Measurements from ENCODE around the gene CBLN1. TPM values are rescaled to one million over a fixed set of nuclear protein-coding genes. Genes with fewer than 3 reads are reported as not detected.

CBLN1 gene
- total RNA-seq = 1 to 10 TPM in 1 of 2 donors, not detected in 1; 8.8 TPM

DNA sequence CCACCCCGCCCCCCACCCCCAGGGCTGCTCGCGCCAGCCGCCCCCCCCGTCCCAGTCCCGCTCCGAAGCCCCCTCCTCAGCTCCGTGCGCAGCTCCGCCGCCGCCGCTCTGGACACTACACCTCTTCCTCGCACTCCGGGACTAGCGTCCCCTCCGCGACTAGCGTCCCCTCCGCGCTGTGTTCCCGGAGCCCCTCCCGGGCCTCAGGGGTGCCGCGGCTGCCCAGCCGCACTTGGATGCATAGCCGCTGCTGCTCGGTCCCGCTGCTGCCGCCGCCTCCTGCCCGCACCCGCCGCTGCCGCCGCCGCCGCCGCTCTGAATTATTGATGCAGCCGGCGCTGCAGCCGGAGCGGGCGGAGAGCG, at the start of gene CBLN1:
Gene CBLN1, minus strand, starts transcription at position 359 of the 363 bp plus-strand sequence. CDS start 373 bp downstream, outside the sequence.
- Histone ChIP-seq H3K9me3 (no peaks in the 10 kb centered on the region), H3K4me3 (peak within 1 kb of the TSS; percentile 58), H3K36me3 (no peaks in the 10 kb centered on the region), H3K27me3 (replicated peaks; ENCODE audit: insufficient read depth) (peaks cover 33% of the 10 kb centered on the region), H3K4me1 (ENCODE audit: control insufficient read depth in 1 of 2, low read depth in 2 of 2) (peaks cover 8 to 34% of the 10 kb centered on the region in 2 donors), H3K27ac (no peak within 1 kb of the TSS)
- ATAC-seq (ENCODE audit: insufficient number of reproducible peaks, low FRiP score, low read depth) = no peak
- TF ChIP-seq, protein P1, sequence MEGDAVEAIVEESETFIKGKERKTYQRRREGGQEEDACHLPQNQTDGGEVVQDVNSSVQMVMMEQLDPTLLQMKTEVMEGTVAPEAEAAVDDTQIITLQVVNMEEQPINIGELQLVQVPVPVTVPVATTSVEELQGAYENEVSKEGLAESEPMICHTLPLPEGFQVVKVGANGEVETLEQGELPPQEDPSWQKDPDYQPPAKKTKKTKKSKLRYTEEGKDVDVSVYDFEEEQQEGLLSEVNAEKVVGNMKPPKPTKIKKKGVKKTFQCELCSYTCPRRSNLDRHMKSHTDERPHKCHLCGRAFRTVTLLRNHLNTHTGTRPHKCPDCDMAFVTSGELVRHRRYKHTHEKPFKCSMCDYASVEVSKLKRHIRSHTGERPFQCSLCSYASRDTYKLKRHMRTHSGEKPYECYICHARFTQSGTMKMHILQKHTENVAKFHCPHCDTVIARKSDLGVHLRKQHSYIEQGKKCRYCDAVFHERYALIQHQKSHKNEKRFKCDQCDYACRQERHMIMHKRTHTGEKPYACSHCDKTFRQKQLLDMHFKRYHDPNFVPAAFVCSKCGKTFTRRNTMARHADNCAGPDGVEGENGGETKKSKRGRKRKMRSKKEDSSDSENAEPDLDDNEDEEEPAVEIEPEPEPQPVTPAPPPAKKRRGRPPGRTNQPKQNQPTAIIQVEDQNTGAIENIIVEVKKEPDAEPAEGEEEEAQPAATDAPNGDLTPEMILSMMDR (IDR thresholded peaks at IDR 0.05) = no peak
- DNase-seq (ENCODE audit: low spot score) = no peak

DNA sequence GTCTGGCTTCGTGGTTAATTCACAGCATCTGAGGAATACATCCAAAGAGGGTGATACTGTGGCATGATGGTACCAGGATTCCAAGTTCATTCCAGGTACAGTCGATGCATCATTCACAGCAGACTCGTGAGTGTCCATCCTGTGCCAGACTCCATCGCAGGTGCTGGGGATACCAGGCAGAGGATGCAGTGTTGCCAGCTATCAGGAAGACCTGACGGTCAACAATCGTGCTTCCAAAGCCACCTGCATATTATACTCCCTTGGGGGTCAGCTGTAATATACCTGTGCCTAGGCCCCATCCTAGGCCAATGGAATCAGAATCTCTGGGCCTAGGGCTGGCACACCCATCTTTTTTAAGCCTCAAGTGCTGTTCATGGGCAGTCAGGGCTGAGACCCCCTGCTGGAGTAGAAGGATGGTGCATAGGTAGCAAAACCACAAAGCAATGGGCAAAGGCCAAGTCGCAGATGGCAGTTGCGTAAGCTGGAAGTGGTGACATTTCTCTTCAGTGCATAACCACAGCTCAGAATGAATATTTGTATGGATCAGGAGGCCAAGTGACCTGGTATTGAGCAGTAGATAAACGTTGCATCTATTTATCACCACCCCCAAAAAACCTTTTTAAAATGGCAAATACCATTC, 49.0 kb upstream of the CBLN1 start:
- Histone ChIP-seq H3K4me1 (ENCODE audit: control insufficient read depth in 1 of 2, low read depth in 2 of 2) (no peaks in the 10 kb centered on the region), H3K4me3 (no peak overlapping the region), H3K27ac (no peak overlapping the region), H3K36me3 (no peaks in the 10 kb centered on the region), H3K27me3 (replicated peaks; ENCODE audit: insufficient read depth) (no peaks in the 10 kb centered on the region), H3K9me3 (no peaks in the 10 kb centered on the region)
- DNase-seq (ENCODE audit: low spot score) (no peak), ATAC-seq (ENCODE audit: insufficient number of reproducible peaks, low FRiP score, low read depth) (no peak)
- TF ChIP-seq, protein P1 (IDR thresholded peaks at IDR 0.05) = no peak

DNA sequence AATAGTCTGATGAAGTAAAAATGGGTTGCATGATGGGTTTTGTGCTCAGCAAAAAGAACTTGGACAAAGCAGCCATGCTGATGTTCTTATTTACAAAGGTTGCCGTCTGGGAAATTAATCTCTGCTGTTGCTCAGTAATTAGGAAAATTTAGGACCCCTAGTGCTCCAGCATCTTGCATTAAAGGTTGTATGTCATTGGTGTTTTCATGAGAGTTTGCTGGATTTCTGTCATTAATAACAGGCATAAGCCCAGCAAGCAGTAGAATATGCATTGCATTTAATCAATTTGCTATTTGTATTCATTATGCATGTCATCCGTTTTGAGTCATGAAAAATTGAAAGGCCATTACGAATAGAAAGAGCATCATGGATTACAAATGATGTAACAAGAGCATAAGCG, 46.7 kb upstream of the CBLN1 start:
- DNase-seq (ENCODE audit: low spot score) = no peak

DNA sequence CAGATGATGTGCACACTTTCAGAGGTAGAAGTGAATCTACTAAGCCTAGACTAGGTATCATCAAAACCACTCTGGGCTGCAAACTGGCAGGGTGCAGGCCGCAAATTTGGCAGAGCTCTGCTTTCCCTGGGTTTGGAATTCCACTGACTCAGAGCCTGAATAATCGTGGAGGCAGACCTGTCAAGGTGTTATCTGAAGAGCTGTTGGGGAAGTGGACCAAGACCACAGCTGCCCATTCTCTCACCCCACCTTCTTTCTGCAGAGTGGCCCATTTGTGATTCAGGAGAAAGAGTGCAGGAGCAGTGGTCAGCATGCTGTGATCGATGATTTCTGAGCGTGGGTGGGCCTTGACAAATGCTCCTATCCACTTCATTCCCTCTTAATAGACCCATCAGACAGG, 45.8 kb upstream of the CBLN1 start:
- no peaks in the 10 kb centered on the region for H3K27me3 ChIP-seq (replicated peaks; ENCODE audit: insufficient read depth)
- H3K36me3 ChIP-seq = no peaks in the 10 kb centered on the region
- no peak overlapping the region for H3K27ac ChIP-seq
- H3K9me3 ChIP-seq = no peaks in the 10 kb centered on the region
- TF ChIP-seq, protein P1 (IDR thresholded peaks at IDR 0.05) = no peak
- no peaks in the 10 kb centered on the region for H3K4me1 ChIP-seq (ENCODE audit: control insufficient read depth in 1 of 2, low read depth in 2 of 2)
- ATAC-seq (ENCODE audit: insufficient number of reproducible peaks, low FRiP score, low read depth) (no peak), DNase-seq (ENCODE audit: low spot score) (no peak)
- no peak overlapping the region for H3K4me3 ChIP-seq

More for the DNA sequence above, 46.7 kb upstream of the CBLN1 start:
- Histone ChIP-seq H3K27ac (no peak overlapping the region), H3K4me1 (ENCODE audit: control insufficient read depth in 1 of 2, low read depth in 2 of 2) (no peaks in the 10 kb centered on the region), H3K27me3 (replicated peaks; ENCODE audit: insufficient read depth) (no peaks in the 10 kb centered on the region), H3K4me3 (no peak overlapping the region), H3K36me3 (no peaks in the 10 kb centered on the region), H3K9me3 (no peaks in the 10 kb centered on the region)
- no peak for ATAC-seq (ENCODE audit: insufficient number of reproducible peaks, low FRiP score, low read depth)
- TF ChIP-seq, protein P1 (IDR thresholded peaks at IDR 0.05) = no peak

DNA sequence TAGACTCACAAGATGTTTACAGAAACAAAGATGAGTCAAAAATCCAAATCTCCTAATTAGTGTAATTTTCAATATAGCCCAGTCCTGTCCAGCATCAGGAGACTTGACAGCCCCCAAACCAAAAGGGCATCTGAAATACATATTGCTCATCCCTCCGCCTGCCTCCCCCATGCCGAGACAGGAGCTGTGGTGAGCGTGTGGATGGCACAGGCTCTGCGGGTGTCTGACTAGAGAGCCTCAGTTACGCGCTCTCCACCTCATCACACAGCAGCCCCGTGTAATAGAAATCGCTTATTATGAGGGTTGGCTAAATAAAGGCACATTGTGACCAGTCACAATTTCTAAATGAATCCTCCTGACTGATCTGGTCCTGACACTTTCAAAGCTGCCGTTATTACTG, 43.1 kb upstream of the CBLN1 start:
- Histone ChIP-seq H3K4me1 (ENCODE audit: control insufficient read depth in 1 of 2, low read depth in 2 of 2) (no peaks in the 10 kb centered on the region), H3K27me3 (replicated peaks; ENCODE audit: insufficient read depth) (no peaks in the 10 kb centered on the region), H3K36me3 (no peaks in the 10 kb centered on the region), H3K9me3 (no peaks in the 10 kb centered on the region), H3K4me3 (no peak overlapping the region), H3K27ac (no peak overlapping the region)
- DNase-seq (ENCODE audit: low spot score) (no peak), ATAC-seq (ENCODE audit: insufficient number of reproducible peaks, low FRiP score, low read depth) (no peak)
- TF ChIP-seq, protein P1 (IDR thresholded peaks at IDR 0.05) = no peak

Measured in thoracic aorta (tissue), 2 donors.